Glomerular visceral epithelial cell (primary cell): ENCODE measurements around the gene RNU5D-1.
"Not testable (repeated sequence)": the region's sequence is repeated elsewhere in the genome, so short reads cannot be mapped to it uniquely, and the experiment has no call there.

Experiments used
- DNase-seq: peaks from one replicate; pipeline ENCODE4 v3.0.0-alpha.2; 2016; ENCODE audit errors: extremely low spot score

The RNU5D-1 gene

GRCh38 chr1:44730741-44731512 lies at the start of gene RNU5D-1:
TSS of gene RNU5D-1 (minus strand) at chr1:44731170.
- DNase-seq: peak; percentile 97

DNA sequence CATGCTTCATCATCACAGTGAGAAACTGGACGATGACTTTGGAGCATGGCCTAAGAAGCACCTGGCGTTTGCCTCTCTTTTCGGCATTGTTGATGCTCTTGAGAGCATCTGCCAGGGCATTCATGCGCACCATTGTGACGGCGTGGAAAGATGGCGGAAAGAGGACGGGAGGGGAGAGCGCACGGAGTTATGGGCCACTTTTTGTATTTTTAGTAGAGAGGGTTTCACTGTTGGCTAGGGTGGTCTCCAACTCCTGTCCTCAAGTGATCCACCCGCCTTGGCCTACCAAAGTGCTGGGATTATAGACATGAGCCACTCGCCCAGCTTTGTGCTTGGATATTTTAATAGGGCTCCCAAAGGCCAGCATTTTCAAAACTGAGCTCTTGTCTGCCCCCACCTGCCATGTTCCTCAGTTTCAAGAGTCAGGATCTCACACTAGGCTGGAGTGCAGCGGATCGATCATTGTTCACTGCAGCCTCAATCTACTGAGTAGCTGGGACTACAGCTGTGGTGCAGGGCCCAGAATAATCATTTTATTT lies 49.7 kb upstream of the RNU5D-1 start:
- DNase-seq: no peak

GRCh38 chr1:44778705-44779576 lies 48.0 kb upstream of the RNU5D-1 start:
- DNase-seq: no peak

DNA sequence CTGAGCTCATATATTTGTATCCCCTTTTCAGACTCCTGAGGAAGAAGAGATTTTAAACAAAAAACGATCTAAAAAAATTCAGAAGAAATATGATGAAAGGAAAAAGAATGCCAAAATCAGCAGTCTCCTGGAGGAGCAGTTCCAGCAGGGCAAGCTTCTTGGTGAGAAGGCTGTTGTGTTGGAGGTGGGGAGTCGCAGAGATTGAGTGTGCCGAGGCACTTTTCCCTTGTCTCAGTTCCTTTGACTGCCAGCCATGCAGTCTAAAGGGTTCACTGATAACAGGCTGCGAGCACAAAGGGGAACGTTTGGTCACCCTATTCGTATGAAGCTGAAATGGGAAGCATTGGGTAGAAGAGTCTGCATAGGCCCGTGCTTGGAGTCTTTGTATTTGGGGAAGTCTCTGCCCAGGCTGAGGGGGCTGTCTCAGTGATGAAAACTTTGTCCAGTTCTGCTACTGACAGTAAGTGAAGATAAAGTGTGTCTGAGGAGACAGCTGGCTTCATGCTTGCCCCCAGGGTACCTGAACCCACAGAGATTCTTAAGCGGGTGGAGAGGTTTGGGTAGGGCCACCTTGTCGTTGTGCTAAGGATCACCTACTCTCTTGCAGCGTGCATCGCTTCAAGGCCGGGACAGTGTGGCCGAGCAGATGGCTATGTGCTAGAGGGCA lies 47.1 kb upstream of the RNU5D-1 start:
- DNase-seq: no peak

- DNase-seq: no peak
These were observed 46.6 kb upstream of the RNU5D-1 start for GRCh38 chr1:44777547-44777946.

- no peak for DNase-seq
These were observed 45.7 kb upstream of the RNU5D-1 start for GRCh38 chr1:44776730-44777068.

GRCh38 chr1:44775930-44776729 lies 45.2 kb upstream of the RNU5D-1 start:
- DNase-seq: peak; percentile 35

DNA sequence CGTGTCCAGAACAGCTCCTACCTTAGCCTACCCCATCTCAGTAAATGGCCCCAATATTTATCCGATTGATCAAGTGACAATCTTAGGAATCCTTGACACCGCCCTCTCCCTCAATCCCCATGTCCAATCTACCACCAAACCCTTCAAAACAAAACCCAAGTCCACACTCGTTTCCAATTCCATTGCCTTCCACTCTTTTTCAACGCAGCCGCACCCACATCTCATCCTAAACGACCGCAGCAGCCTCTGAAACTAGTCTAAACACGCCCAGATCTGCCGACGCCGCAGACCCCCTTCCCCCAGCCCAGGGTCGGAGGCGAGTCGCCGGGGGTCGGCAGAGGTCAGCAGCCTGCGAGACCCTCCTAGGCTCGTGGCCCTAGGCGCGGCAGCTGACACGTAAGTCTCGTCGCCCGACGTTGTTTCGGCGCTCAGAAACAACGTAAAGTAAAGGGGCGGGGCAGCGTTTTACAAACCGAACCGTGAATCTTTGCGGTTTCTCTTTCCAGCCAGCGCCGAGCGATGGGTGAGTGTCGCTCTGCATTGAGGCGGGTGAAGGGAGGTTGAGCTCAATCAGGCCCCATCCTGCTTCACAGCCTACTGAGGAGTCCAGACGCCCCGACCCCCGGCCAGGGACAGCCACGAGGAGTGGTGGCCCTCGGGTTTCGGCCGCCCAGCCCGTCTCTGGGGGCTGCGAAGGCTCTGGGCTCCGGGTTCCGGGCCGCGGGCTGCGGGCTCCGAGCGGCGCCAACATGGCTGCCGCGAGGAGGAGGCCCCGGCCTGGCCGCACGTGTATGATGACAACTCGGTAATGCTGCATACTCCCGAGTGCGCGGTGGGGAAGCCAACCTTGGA lies 44.3 kb upstream of the RNU5D-1 start, which contains the start of gene RPS8:
Gene RPS8 (plus strand): TSS at position 463 of the 852 bp plus-strand sequence. CDS start 57 bp downstream, at position 520.
- DNase-seq: peak; percentile 91

DNA sequence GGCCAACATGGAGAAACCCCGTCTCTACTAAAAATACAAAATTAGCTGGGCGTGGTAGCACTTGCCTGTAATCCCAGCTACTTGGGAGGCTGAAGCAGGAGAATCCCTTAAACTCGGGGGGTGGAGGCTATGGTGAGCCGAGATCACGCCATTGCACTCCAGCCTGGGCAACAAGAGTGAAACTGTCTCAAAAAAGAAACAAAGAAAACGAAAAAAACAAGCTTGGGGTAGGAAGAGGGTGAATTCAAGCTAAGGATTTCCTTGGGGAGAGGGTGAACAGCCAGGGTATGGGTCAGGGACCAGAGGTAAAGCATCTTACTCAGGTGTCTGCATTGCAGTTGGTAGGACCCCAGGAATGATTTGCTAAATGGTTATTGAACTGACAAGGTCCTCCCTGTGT lies 35.5 kb upstream of the RNU5D-1 start:
- DNase-seq: not testable (repeated sequence)

GRCh38 chr1:44760876-44761275 lies 29.9 kb upstream of the RNU5D-1 start:
- no peak for DNase-seq

- no peak for DNase-seq
These were observed 28.1 kb upstream of the RNU5D-1 start for GRCh38 chr1:44759077-44759476.

GRCh38 chr1:44757420-44757819 lies 26.4 kb upstream of the RNU5D-1 start:
- DNase-seq: no peak

GRCh38 chr1:44747878-44748277 lies 16.9 kb upstream of the RNU5D-1 start:
- DNase-seq: no peak

- no peak for DNase-seq
These were observed 12.2 kb upstream of the RNU5D-1 start for GRCh38 chr1:44743211-44743610.

- no peak for DNase-seq
These were observed 9.2 kb upstream of the RNU5D-1 start for GRCh38 chr1:44740179-44740617.

GRCh38 chr1:44739307-44740178 lies 8.6 kb upstream of the RNU5D-1 start, which contains the start of gene KIF2C:
TSS of gene KIF2C (plus strand) at chr1:44739837. CDS start at chr1:44739933, 96 bp downstream.
- peak; percentile 98 for DNase-seq

- not testable (repeated sequence) for DNase-seq
These were observed 8.0 kb upstream of the RNU5D-1 start for GRCh38 chr1:44738953-44739306.

DNA sequence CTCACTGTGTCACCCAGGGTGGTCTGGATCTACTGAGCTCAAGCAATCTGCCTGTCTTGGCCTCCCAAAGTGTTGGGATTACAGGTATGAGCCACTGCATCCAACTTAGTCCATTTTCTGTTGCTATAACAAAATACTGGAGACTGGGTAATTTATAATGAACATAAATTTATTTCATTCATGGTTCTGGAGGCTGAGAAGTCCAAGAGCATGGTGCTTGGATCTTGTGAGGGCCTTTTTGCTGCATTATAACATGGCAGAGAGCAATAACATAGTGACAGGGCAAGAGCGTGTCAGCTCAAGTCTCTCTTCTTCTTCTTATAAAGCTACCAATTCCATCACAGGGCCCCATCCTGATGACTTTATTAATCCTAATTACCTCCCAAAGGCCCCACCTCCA lies 5.0 kb upstream of the RNU5D-1 start:
- no peak for DNase-seq

GRCh38 chr1:44733784-44734183 lies 2.8 kb upstream of the RNU5D-1 start:
- no peak for DNase-seq
